GM12878 (cell line): ENCODE data around the gene IFI30. TPM values are rescaled to one million over a fixed set of nuclear protein-coding genes. Genes with fewer than 3 reads are reported as not detected.

Experiments used
- GATAD2B ChIP-seq: fragments of 450-650 bp; conservative IDR thresholded peaks from 2 replicates; pipeline ENCODE4 v1.6.1; 2017; ENCODE audit warnings: low read depth, mild to moderate bottlenecking, moderate library complexity
- MEF2A ChIP-seq: IDR thresholded peaks from 2 replicates; pipeline ENCODE4 v1.6.1; 2011; ENCODE audit warnings: low read depth, mild to moderate bottlenecking, low read length, moderate library complexity; ENCODE audit not compliant: insufficient read depth
- MEF2B ChIP-seq: fragments of 450-650 bp; IDR thresholded peaks from 2 replicates; pipeline ENCODE4 v1.6.1; 2018; ENCODE audit warnings: mild to moderate bottlenecking, moderate library complexity; ENCODE audit not compliant: partially characterized antibody, poor library complexity, severe bottlenecking
- NFYB ChIP-seq: IDR thresholded peaks from 2 replicates; pipeline ENCODE4 v1.6.1; 2011; ENCODE audit warnings: low read depth, mild to moderate bottlenecking, low read length, improper control_type of control experiment, moderate library complexity; ENCODE audit not compliant: insufficient read depth
- TCF3 ChIP-seq: IDR thresholded peaks from 2 replicates; pipeline ENCODE4 v1.6.1; 2012; ENCODE audit warnings: low read depth, mild to moderate bottlenecking, low read length, borderline replicate concordance; ENCODE audit not compliant: insufficient read depth
- polyA plus RNA-seq, 11 experiments: library from polyadenylated mRNA; depleted of rRNA in 4 of 11; unstranded in 6 of 11; stranded (reverse) in 5 of 11; fragments of >200 nt; fragmentation: Nextera tagmentation in 4 of 11; fragmentation: Illumina TruSeq in 1 of 11; extraction: Ambion mirVana in 4 of 11; extraction: Trizol in 1 of 11; gene quantifications; 1 replicate in 1 of 11; 2 replicates in 10 of 11; pipeline versions ENCODE4 v1.2.1 to v1.2.3, GENCODE V29; 2011 to 2016; ENCODE audit warnings: inconsistent platforms in 2 of 11, missing spikeins in 2 of 11, low read depth in 1 of 11
- total RNA-seq, 4 experiments: library from RNA; depleted of rRNA in 3 of 4; stranded (reverse); fragments of >200 nt in 3 of 4; fragmentation: Illumina TruSeq in 1 of 4; extraction: Trizol in 1 of 4; gene quantifications; 2 replicates each; pipeline versions ENCODE4 v1.2.1 to v1.2.3, GENCODE V29; 2013 to 2021
- TF ChIP-seq, protein P1 (sequence below): fragments of 450-650 bp; IDR thresholded peaks from 2 replicates; pipeline ENCODE4 v1.6.1; 2017; ENCODE audit warnings: mild to moderate bottlenecking, moderate library complexity
- TF ChIP-seq, protein P2 (sequence below): fragments of 450-650 bp; IDR thresholded peaks from 2 replicates; pipeline ENCODE4 v1.6.1; 2017; ENCODE audit warnings: mild to moderate bottlenecking
- TF ChIP-seq, protein P3 (sequence below): IDR thresholded peaks from 2 replicates; pipeline ENCODE4 v1.6.1; 2011; ENCODE audit warnings: borderline replicate concordance, low read depth, mild to moderate bottlenecking, moderate library complexity, low read length; ENCODE audit not compliant: insufficient read depth, poor library complexity, severe bottlenecking

The IFI30 gene
- total and polyA plus RNA-seq, 10 of the 15 experiments (the other 5 are each of a cell fraction or from before 2014, with no cell fraction given): 221 to 1,112 (median 451) TPM

DNA sequence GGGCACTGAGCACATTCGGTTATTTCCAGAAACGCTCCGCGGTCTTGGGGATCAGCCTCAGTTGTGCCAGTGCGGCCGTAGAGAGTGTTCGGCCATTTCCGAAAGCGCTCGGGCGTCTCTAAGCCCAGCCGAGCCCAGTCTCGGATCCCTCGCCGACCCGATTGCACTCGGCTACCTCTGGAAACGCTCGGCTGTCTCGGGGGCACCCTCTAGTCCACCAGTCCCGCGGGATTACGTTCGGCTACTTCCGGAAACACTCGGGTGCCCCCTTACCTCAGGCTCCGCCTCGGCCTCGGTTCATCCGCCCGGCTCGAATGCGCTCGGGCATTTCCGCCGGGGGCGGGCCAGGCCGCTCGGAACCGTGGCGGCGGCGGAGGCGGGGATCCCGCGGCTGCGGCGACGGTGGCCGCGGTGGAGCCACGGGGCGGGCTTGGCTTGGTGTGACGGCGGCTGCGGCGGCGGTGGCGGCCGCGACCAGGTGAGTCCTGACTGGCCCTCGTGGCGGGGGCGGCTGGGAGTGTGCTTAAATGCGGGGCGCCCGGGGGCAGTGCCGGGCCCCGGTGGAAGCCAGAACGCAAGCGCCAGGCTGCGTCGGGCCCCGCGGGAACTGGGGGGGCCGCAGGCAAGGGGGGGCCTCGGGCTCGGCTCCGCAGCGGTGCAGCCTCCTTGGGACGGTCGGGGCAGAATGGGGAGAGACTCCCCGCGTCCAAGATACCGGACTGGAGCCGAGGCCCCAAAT lies 20.6 kb upstream of the IFI30 start, which contains the start of gene PIK3R2 (continued):
- TF ChIP-seq, protein P1, sequence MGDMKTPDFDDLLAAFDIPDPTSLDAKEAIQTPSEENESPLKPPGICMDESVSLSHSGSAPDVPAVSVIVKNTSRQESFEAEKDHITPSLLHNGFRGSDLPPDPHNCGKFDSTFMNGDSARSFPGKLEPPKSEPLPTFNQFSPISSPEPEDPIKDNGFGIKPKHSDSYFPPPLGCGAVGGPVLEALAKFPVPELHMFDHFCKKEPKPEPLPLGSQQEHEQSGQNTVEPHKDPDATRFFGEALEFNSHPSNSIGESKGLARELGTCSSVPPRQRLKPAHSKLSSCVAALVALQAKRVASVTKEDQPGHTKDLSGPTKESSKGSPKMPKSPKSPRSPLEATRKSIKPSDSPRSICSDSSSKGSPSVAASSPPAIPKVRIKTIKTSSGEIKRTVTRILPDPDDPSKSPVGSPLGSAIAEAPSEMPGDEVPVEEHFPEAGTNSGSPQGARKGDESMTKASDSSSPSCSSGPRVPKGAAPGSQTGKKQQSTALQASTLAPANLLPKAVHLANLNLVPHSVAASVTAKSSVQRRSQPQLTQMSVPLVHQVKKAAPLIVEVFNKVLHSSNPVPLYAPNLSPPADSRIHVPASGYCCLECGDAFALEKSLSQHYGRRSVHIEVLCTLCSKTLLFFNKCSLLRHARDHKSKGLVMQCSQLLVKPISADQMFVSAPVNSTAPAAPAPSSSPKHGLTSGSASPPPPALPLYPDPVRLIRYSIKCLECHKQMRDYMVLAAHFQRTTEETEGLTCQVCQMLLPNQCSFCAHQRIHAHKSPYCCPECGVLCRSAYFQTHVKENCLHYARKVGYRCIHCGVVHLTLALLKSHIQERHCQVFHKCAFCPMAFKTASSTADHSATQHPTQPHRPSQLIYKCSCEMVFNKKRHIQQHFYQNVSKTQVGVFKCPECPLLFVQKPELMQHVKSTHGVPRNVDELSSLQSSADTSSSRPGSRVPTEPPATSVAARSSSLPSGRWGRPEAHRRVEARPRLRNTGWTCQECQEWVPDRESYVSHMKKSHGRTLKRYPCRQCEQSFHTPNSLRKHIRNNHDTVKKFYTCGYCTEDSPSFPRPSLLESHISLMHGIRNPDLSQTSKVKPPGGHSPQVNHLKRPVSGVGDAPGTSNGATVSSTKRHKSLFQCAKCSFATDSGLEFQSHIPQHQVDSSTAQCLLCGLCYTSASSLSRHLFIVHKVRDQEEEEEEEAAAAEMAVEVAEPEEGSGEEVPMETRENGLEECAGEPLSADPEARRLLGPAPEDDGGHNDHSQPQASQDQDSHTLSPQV: peak; percentile 64; the same call in 1 of the 2 replicates
- TF ChIP-seq TCF3 (no peak), MEF2A (no peak), NFYB (no peak), GATAD2B (peak; percentile 97), MEF2B (peak; percentile 81)
- TF ChIP-seq, protein P2, sequence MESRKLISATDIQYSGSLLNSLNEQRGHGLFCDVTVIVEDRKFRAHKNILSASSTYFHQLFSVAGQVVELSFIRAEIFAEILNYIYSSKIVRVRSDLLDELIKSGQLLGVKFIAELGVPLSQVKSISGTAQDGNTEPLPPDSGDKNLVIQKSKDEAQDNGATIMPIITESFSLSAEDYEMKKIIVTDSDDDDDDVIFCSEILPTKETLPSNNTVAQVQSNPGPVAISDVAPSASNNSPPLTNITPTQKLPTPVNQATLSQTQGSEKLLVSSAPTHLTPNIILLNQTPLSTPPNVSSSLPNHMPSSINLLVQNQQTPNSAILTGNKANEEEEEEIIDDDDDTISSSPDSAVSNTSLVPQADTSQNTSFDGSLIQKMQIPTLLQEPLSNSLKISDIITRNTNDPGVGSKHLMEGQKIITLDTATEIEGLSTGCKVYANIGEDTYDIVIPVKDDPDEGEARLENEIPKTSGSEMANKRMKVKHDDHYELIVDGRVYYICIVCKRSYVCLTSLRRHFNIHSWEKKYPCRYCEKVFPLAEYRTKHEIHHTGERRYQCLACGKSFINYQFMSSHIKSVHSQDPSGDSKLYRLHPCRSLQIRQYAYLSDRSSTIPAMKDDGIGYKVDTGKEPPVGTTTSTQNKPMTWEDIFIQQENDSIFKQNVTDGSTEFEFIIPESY: peak; percentile 51; the same call in 1 of the 2 replicates
- TF ChIP-seq, protein P3, sequence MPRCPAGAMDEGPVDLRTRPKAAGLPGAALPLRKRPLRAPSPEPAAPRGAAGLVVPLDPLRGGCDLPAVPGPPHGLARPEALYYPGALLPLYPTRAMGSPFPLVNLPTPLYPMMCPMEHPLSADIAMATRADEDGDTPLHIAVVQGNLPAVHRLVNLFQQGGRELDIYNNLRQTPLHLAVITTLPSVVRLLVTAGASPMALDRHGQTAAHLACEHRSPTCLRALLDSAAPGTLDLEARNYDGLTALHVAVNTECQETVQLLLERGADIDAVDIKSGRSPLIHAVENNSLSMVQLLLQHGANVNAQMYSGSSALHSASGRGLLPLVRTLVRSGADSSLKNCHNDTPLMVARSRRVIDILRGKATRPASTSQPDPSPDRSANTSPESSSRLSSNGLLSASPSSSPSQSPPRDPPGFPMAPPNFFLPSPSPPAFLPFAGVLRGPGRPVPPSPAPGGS: peak; percentile 22
